IMR-90 (cell line): Measurements from ENCODE around the gene EAF2. TPM values are rescaled to one million over a fixed set of nuclear protein-coding genes. Genes with fewer than 3 reads are reported as not detected.

Experiments used
- ATAC-seq: fragments of 200-7000 bp; cut with Tn5 transposase; 2 replicates; pipeline ENCODE4 v1.9.1; 2020; ENCODE audit warnings: low read depth, mild to moderate bottlenecking, moderate library complexity
- BruUV-seq: library from RNA; stranded (reverse); fragments of 400-500 nt; replicated peaks from 2 replicates; lab custom pipeline; 2021; lab: Mats Ljungman, UMichigan
- CTCF ChIA-PET: fragments of 300-600 bp; formaldehyde crosslinking; extraction: SDS; loops from one replicate; lab custom pipeline; 2021; ENCODE audit warnings: antibody characterized with exemption; lab: Yijun Ruan, JAX
- POLR2A ChIA-PET: fragments of 300-600 bp; sonication (Branson Sonifier 250); formaldehyde crosslinking; loops from one replicate; lab custom pipeline; 2022; ENCODE audit warnings: antibody characterized with exemption; ENCODE audit not compliant: unreplicated experiment; lab: Charles Lee
- DNase-seq: peaks from one replicate; pipeline ENCODE4 v3.0.0; 2013
- H2AFZ ChIP-seq: replicated peaks from 2 replicates; pipeline ENCODE3; 2013; ENCODE audit warnings: low read length, mild to moderate bottlenecking; ENCODE audit not compliant: poor library complexity
- H2AK5ac ChIP-seq: 2 replicates; pipeline ENCODE4 v1.6.1; 2013; ENCODE audit warnings: low read depth, low read length, inconsistent platforms
- H2AK9ac ChIP-seq: replicated peaks from 2 replicates; pipeline ENCODE3; 2013; ENCODE audit warnings: mild to moderate bottlenecking, low read depth, low read length, moderate library complexity; ENCODE audit not compliant: poor library complexity
- H2BK120ac ChIP-seq: 2 replicates; pipeline ENCODE4 v1.6.1; 2013; ENCODE audit warnings: low read depth, low read length, inconsistent platforms
- H2BK15ac ChIP-seq: 3 replicates; pipeline ENCODE4 v1.6.1; 2013; ENCODE audit warnings: low read depth, low read length, inconsistent platforms
- H2BK20ac ChIP-seq: 2 replicates; pipeline ENCODE4 v1.6.1; 2013; ENCODE audit warnings: low read depth, mild to moderate bottlenecking, inconsistent platforms, low read length, moderate library complexity
- H2BK5ac ChIP-seq: 2 replicates; pipeline ENCODE4 v1.6.1; 2013; ENCODE audit warnings: mild to moderate bottlenecking, low read depth, low read length, inconsistent platforms; ENCODE audit not compliant: poor library complexity, severe bottlenecking
- H3K14ac ChIP-seq: replicated peaks from 2 replicates; pipeline ENCODE4 v1.6.1; 2013; ENCODE audit warnings: low read depth, low read length, inconsistent platforms
- H3K18ac ChIP-seq: 2 replicates; pipeline ENCODE4 v1.6.1; 2013; ENCODE audit warnings: low read depth, low read length, control low read depth
- H3K23ac ChIP-seq: 2 replicates; pipeline ENCODE4 v1.6.1; 2013; ENCODE audit warnings: low read depth, low read length, inconsistent platforms
- H3K27ac ChIP-seq: 2 replicates; pipeline ENCODE4 v1.5.1; 2013; ENCODE audit warnings: mild to moderate bottlenecking, control low read depth, low read length; ENCODE audit not compliant: insufficient read depth
- H3K27me3 ChIP-seq: 2 replicates; pipeline ENCODE4 v1.6.1; 2013; ENCODE audit warnings: low read length; ENCODE audit not compliant: control insufficient read depth, insufficient read depth
- H3K36me3 ChIP-seq: 2 replicates; pipeline ENCODE4 v1.6.1; 2013; ENCODE audit warnings: low read length, mixed read lengths; ENCODE audit not compliant: control insufficient read depth, insufficient read depth
- H3K4ac ChIP-seq: 2 replicates; pipeline ENCODE4 v1.6.1; 2013; ENCODE audit warnings: low read depth, low read length, inconsistent platforms
- H3K4me1 ChIP-seq: 2 replicates; pipeline ENCODE4 v1.6.1; 2013; ENCODE audit warnings: low read length, mixed read lengths; ENCODE audit not compliant: control insufficient read depth, insufficient read depth
- H3K4me2 ChIP-seq: 2 replicates; pipeline ENCODE4 v1.6.1; 2013; ENCODE audit warnings: low read depth, mild to moderate bottlenecking, control low read depth, low read length, moderate library complexity
- H3K4me3 ChIP-seq: 2 replicates; pipeline ENCODE4 v1.5.1; 2013; ENCODE audit warnings: low read depth, mild to moderate bottlenecking, control low read depth, low read length, moderate library complexity; ENCODE audit not compliant: insufficient read depth
- H3K56ac ChIP-seq: 2 replicates; pipeline ENCODE4 v1.6.1; 2013; ENCODE audit warnings: low read length, inconsistent platforms; ENCODE audit not compliant: insufficient read depth; ENCODE audit errors: extremely low read depth
- H3K79me1 ChIP-seq, 2 experiments: 2 replicates each; pipeline ENCODE4 v1.6.1; 2013; ENCODE audit warnings: low read length in 2 of 2, inconsistent platforms in 1 of 2, low read depth in 1 of 2
- H3K9ac ChIP-seq: 2 replicates; pipeline ENCODE4 v1.6.1; 2013; ENCODE audit warnings: low read depth, low read length, control low read depth
- H3K9me1 ChIP-seq: 2 replicates; pipeline ENCODE4 v1.6.1; 2013; ENCODE audit warnings: low read length, inconsistent platforms; ENCODE audit not compliant: insufficient read depth
- H3K9me3 ChIP-seq: 2 replicates; pipeline ENCODE4 v1.6.1; 2013; ENCODE audit warnings: low read length; ENCODE audit not compliant: control insufficient read depth, insufficient read depth
- H4K20me1 ChIP-seq: 2 replicates; pipeline ENCODE4 v1.6.1; 2013; ENCODE audit warnings: low read length, inconsistent platforms; ENCODE audit not compliant: insufficient read depth
- H4K5ac ChIP-seq: 2 replicates; pipeline ENCODE4 v1.6.1; 2013; ENCODE audit warnings: mild to moderate bottlenecking, low read depth, low read length, control low read depth
- H4K8ac ChIP-seq, 2 experiments: 2 replicates each; pipeline ENCODE4 v1.6.1; 2013; ENCODE audit warnings: low read depth in 2 of 2, low read length in 2 of 2, control low read depth in 1 of 2, inconsistent platforms in 1 of 2
- H4K91ac ChIP-seq: 2 replicates; pipeline ENCODE4 v1.6.1; 2013; ENCODE audit warnings: low read depth, low read length, inconsistent platforms; ENCODE audit not compliant: insufficient read depth
- BHLHE40 ChIP-seq: fragments of 150-350 bp; IDR thresholded peaks from 2 replicates; pipeline ENCODE4 v1.6.1; 2016; ENCODE audit warnings: mild to moderate bottlenecking, low read depth, low read length
- CHD1 ChIP-seq: IDR thresholded peaks from 2 replicates; pipeline ENCODE4 v1.6.1; 2012; ENCODE audit warnings: low read depth, low read length, improper control_type of control experiment
- ELK1 ChIP-seq: fragments of 150-350 bp; IDR thresholded peaks from 2 replicates; pipeline ENCODE4 v1.6.1; 2016; ENCODE audit warnings: low read depth, mild to moderate bottlenecking, low read length, moderate library complexity, borderline replicate concordance
- SMC3 ChIP-seq: fragments of 150-350 bp; IDR thresholded peaks from 2 replicates; pipeline ENCODE4 v1.6.1; 2016; ENCODE audit warnings: low read depth, mild to moderate bottlenecking, antibody characterized with exemption, low read length, moderate library complexity
- USF2 ChIP-seq: fragments of 150-350 bp; IDR thresholded peaks from 2 replicates; pipeline ENCODE4 v1.6.1; 2017; ENCODE audit warnings: mild to moderate bottlenecking, antibody characterized with exemption, low read length, low read depth
- WGBS, 2 experiments: methylation state at CpG; one replicate each; pipeline versions ENCODE4 v1.1.5 to v1.1.7; 2013; ENCODE audit warnings: missing lambda C conversion rate in 2 of 2; ENCODE audit not compliant: insufficient read length in 1 of 2; ENCODE audit errors: extremely low coverage in 2 of 2; 5-methylcytosine and 5-hydroxymethylcytosine counted together
- dilution Hi-C: fragments of 300-500 bp; cut with HindIII; formaldehyde crosslinking; loops from one replicate; pipeline ENCODE4 v1.14.3; 2018; ENCODE audit warnings: low sequenced_read_pairs; ENCODE audit not compliant: unreplicated experiment
- in situ Hi-C: fragments of 300-500 bp; cut with MboI; formaldehyde crosslinking; loops from 3 replicates; pipeline ENCODE4 v1.14.3; 2019; ENCODE audit warnings: low sequenced_read_pairs, inconsistent platforms, mixed read lengths
- intact Hi-C: fragments of 100-400 bp; cut with micrococcal nuclease; formaldehyde crosslinking; loops from 2 replicates; pipeline ENCODE4 v1.10.0; 2022
- polyA plus RNA-seq, 3 experiments: library from polyadenylated mRNA; depleted of rRNA; stranded (reverse); fragments of >200 nt; gene quantifications; 2 replicates each; pipeline ENCODE4 v1.2.3, GENCODE V29; 2012; ENCODE audit warnings: low replicate concordance in 1 of 3
- total RNA-seq: library from RNA; depleted of rRNA; stranded (reverse); fragments of >200 nt; gene quantifications from 2 replicates; pipeline ENCODE4 v1.2.3, GENCODE V29; 2012
- TF ChIP-seq, protein P1 (sequence below): conservative IDR thresholded peaks from 2 replicates; pipeline ENCODE4 v1.5.1; 2012; ENCODE audit warnings: mild to moderate bottlenecking, low read depth, low read length, improper control_type of control experiment

EAF2 gene
- total and polyA plus RNA-seq, 2 of the 4 experiments (the other 2 are of a cell fraction): 2.2 to 2.3 TPM

- Histone ChIP-seq H3K27me3 (no peaks in the 10 kb centered on the region), H3K4me3 (no peak overlapping the region), H3K9me3 (no peaks in the 10 kb centered on the region), H2BK120ac (no peak overlapping the region), H2BK20ac (no peak overlapping the region), H4K8ac (no peak overlapping the region), H4K91ac (no peak overlapping the region), H3K23ac (no peak overlapping the region), H2AK5ac (no peak overlapping the region), H3K14ac (no peak overlapping the region), H3K9ac (no peak overlapping the region), H4K20me1 (no peaks in the 10 kb centered on the region), H3K18ac (no peak overlapping the region), H3K4me2 (no peak overlapping the region), H3K27ac (no peak overlapping the region), H3K4me1 (no peaks in the 10 kb centered on the region), H3K79me1 (no peaks in the 10 kb centered on the region), H3K4ac (no peak overlapping the region), H3K36me3 (no peaks in the 10 kb centered on the region), H2BK15ac (no peak overlapping the region), H3K9me1 (no peaks in the 10 kb centered on the region), H4K5ac (no peak overlapping the region), H2BK5ac (no peak overlapping the region), H3K56ac (no peak overlapping the region), H2AK9ac (no peak overlapping the region), H2AFZ (no peak overlapping the region)
- TF ChIP-seq SMC3 (no peak), ELK1 (no peak), BHLHE40 (no peak), USF2 (no peak), CHD1 (no peak)
- TF ChIP-seq, protein P1, sequence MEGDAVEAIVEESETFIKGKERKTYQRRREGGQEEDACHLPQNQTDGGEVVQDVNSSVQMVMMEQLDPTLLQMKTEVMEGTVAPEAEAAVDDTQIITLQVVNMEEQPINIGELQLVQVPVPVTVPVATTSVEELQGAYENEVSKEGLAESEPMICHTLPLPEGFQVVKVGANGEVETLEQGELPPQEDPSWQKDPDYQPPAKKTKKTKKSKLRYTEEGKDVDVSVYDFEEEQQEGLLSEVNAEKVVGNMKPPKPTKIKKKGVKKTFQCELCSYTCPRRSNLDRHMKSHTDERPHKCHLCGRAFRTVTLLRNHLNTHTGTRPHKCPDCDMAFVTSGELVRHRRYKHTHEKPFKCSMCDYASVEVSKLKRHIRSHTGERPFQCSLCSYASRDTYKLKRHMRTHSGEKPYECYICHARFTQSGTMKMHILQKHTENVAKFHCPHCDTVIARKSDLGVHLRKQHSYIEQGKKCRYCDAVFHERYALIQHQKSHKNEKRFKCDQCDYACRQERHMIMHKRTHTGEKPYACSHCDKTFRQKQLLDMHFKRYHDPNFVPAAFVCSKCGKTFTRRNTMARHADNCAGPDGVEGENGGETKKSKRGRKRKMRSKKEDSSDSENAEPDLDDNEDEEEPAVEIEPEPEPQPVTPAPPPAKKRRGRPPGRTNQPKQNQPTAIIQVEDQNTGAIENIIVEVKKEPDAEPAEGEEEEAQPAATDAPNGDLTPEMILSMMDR: no peak
- dilution Hi-C loops (no loop called here), intact Hi-C loops (no loop called here), in situ Hi-C loops (no loop called here)
- ChIA-PET CTCF (interaction anchor here (0.5 kb wide), 1 partner anchor 24 kb away, joined by 10 read pairs; no protein-coding TSS in a partner anchor), POLR2A (no interaction called here)
- BruUV-seq: no TSS peak
- no peak for ATAC-seq
- no peak for DNase-seq
- no CpG with 5 or more reads among the region's 3 CpGs for WGBS, 2 experiments
Measured at GRCh38 chr3:121924734-121925133, 89.7 kb downstream of the EAF2 start.
